RPMI8226 (cell line): ENCODE data around the gene MPPED1.

Experiments used
- DNase-seq: peaks from one replicate; pipeline ENCODE4 v3.0.0-alpha.2; 2015

Gene MPPED1

GRCh38 chr22:43411869-43412807 lies at the start of gene MPPED1:
Gene MPPED1 (plus strand): TSS chr22:43412014. CDS start chr22:43424986, 12,972 bp downstream.
- no peak for DNase-seq

- no peak for DNase-seq
These were observed 48.3 kb upstream of the MPPED1 start for GRCh38 chr22:43363315-43364168.

- no peak for DNase-seq
These were observed 47.7 kb upstream of the MPPED1 start for GRCh38 chr22:43364169-43364435.

GRCh38 chr22:43365715-43366440 lies 45.9 kb upstream of the MPPED1 start:
- DNase-seq = no peak

GRCh38 chr22:43370036-43370435 lies 41.8 kb upstream of the MPPED1 start:
- no peak for DNase-seq

- no peak for DNase-seq
These were observed 35.8 kb upstream of the MPPED1 start for GRCh38 chr22:43375951-43376455.

- no peak for DNase-seq
These were observed 34.9 kb upstream of the MPPED1 start for GRCh38 chr22:43376765-43377547.

- DNase-seq = no peak
These were observed 34.3 kb upstream of the MPPED1 start for GRCh38 chr22:43377548-43377895.

GRCh38 chr22:43377896-43378704 lies 33.7 kb upstream of the MPPED1 start:
- peak; percentile 88 for DNase-seq

- DNase-seq = no peak
These were observed 30.1 kb upstream of the MPPED1 start for GRCh38 chr22:43381693-43382092.

- no peak for DNase-seq
These were observed 27.0 kb upstream of the MPPED1 start for GRCh38 chr22:43384863-43385262.

GRCh38 chr22:43385770-43386641 lies 25.8 kb upstream of the MPPED1 start:
- DNase-seq = peak; percentile 86

- no peak for DNase-seq
These were observed 24.0 kb upstream of the MPPED1 start for GRCh38 chr22:43387815-43388214.

GRCh38 chr22:43388420-43388851 lies 23.4 kb upstream of the MPPED1 start:
- DNase-seq = peak; percentile 74

GRCh38 chr22:43389227-43389836 lies 22.5 kb upstream of the MPPED1 start:
- DNase-seq = no peak

- DNase-seq = no peak
These were observed 21.6 kb upstream of the MPPED1 start for GRCh38 chr22:43390166-43390565.

GRCh38 chr22:43390872-43391271 lies 20.9 kb upstream of the MPPED1 start:
- DNase-seq = no peak

GRCh38 chr22:43391306-43391705 lies 20.5 kb upstream of the MPPED1 start:
- no peak for DNase-seq

GRCh38 chr22:43392385-43392989 lies 19.3 kb upstream of the MPPED1 start:
- DNase-seq = no peak
